Gastrocnemius medialis (tissue), 4 donors: ENCODE data around the gene CLEC17A.

ENCODE experiments used
- POLR2A ChIP-seq, 2 donors: fragments of 450-650 bp; IDR thresholded peaks; one replicate each; pipeline ENCODE4 v1.6.1; 2017; ENCODE audit warnings: antibody characterized with exemption in 2 of 2, mild to moderate bottlenecking in 2 of 2, moderate library complexity in 2 of 2
- TF ChIP-seq, protein P1 (sequence below), 5 experiments: fragments of 450-650 bp in 3 of 5; fragments of 200-600 bp in 2 of 5; sonication (generic) in 2 of 5; IDR thresholded peaks in 4 of 5; conservative IDR thresholded peaks in 1 of 5; 1 replicate in 4 of 5; 2 replicates in 1 of 5; pipeline ENCODE4 v1.5.1; 2016 to 2019; ENCODE audit warnings: antibody characterized with exemption in 5 of 5, mild to moderate bottlenecking in 3 of 5, moderate library complexity in 3 of 5

DNA sequence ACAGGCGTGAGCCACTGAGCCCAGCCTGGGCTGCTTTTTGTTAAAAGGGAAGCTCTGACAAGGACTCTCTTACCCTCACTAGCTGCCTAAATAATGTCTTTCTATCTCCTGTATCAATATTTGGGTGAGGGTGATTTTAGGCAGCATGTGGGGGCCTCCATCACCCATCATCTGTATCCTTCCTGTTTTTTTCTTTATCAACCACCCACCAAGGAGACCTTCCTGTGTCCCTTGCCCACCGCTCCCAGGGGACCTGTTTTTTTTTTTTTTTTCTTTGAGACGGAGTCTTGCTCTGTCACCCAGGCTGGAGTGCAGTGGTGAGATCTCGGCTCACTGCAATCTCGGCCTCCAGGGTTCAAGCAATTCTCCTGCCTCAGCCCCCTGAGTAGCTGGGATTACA, 5.6 kb upstream of the CLEC17A start:
- TF ChIP-seq, protein P1, sequence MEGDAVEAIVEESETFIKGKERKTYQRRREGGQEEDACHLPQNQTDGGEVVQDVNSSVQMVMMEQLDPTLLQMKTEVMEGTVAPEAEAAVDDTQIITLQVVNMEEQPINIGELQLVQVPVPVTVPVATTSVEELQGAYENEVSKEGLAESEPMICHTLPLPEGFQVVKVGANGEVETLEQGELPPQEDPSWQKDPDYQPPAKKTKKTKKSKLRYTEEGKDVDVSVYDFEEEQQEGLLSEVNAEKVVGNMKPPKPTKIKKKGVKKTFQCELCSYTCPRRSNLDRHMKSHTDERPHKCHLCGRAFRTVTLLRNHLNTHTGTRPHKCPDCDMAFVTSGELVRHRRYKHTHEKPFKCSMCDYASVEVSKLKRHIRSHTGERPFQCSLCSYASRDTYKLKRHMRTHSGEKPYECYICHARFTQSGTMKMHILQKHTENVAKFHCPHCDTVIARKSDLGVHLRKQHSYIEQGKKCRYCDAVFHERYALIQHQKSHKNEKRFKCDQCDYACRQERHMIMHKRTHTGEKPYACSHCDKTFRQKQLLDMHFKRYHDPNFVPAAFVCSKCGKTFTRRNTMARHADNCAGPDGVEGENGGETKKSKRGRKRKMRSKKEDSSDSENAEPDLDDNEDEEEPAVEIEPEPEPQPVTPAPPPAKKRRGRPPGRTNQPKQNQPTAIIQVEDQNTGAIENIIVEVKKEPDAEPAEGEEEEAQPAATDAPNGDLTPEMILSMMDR (IDR thresholded peaks at IDR 0.05 in 4 of 5, conservative IDR thresholded peaks at IDR 0.05 in 1 of 5): no peak
- TF ChIP-seq POLR2A (IDR thresholded peaks at IDR 0.05): no peak
